T-helper 17 cell (primary cell): ENCODE results near the gene FRG2. TPM values are rescaled to one million over a fixed set of nuclear protein-coding genes. Genes with fewer than 3 reads are reported as not detected.
A peak's percentile ranks its signal among the peaks of the same experiment; 100 is the strongest.
"Not testable (repeated sequence)": the region's sequence is repeated elsewhere in the genome, so short reads cannot be mapped to it uniquely, and the experiment has no call there.

ENCODE experiments used
- ATAC-seq: fragments of 150-1000 bp; cut with Tn5 transposase; 2 replicates; pipeline ENCODE4 v1.10.0; 2021; ENCODE audit warnings: mild to moderate bottlenecking, moderate library complexity
- DNase-seq, 3 donors: peaks; one replicate each; pipeline versions ENCODE4 v3.0.0 to v3.0.0-alpha.2; 2020 to 2021
- H3K9me3 ChIP-seq: one replicate; pipeline ENCODE4 v1.7.0; 2013; ENCODE audit warnings: low read length, mild to moderate bottlenecking; ENCODE audit not compliant: control insufficient read depth, poor library complexity, severe bottlenecking
- H3K27ac Mint-ChIP-seq: one replicate; pipeline ENCODE4 v1.8.0; 2022; ENCODE audit warnings: mild to moderate bottlenecking, moderate library complexity, mixed read lengths
- H3K27me3 Mint-ChIP-seq: one replicate; pipeline ENCODE4 v1.8.0; 2022; ENCODE audit warnings: mixed read lengths
- H3K36me3 Mint-ChIP-seq: one replicate; pipeline ENCODE4 v1.8.0; 2022; ENCODE audit warnings: low read depth, mixed read lengths
- H3K4me1 Mint-ChIP-seq: one replicate; pipeline ENCODE4 v1.8.0; 2022; ENCODE audit warnings: mild to moderate bottlenecking, mixed read lengths
- H3K4me3 Mint-ChIP-seq: one replicate; pipeline ENCODE4 v1.8.0; 2022; ENCODE audit warnings: mild to moderate bottlenecking, moderate library complexity, mixed read lengths
- total RNA-seq, 4 donors: library from RNA in 2 of 4; stranded (reverse) in 2 of 4; gene quantifications; one replicate each; pipeline ENCODE4 v1.2.3 and lab custom pipeline; 2022 to 2026

FRG2 gene
- total RNA-seq, result not detected
- 0 reads per million in 2 donors for total RNA-seq (lab: John Stamatoyannopoulos, UW)

DNA sequence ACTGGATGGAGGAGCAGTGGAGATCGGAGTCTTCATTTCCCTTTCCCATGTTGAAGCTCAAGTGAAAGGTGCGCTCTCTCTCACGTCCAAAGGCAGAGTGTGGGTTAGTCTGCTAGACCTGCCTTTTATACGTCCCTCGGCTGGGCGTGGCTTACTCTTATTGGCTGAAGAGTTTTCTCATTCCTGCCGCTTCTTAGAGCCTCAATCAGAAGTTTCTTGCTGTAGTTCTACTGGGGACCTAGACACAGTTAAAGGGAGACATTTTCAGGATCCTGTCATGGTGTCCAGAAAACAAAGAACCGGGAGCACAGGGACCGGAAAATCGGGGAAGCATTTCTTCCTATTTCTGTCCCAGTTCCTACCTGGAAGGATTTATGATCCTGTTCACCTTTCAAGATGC lies at the start of gene FRG2:
Gene FRG2, minus strand, starts transcription at position 101 of the 400 bp plus-strand sequence. Its CDS starts 52 bp downstream, at position 49.
- not testable (repeated sequence) for H3K9me3 ChIP-seq, H3K4me3 Mint-ChIP-seq, H3K4me1 Mint-ChIP-seq, DNase-seq, H3K27me3 Mint-ChIP-seq, ATAC-seq, H3K36me3 Mint-ChIP-seq, H3K27ac Mint-ChIP-seq

DNA sequence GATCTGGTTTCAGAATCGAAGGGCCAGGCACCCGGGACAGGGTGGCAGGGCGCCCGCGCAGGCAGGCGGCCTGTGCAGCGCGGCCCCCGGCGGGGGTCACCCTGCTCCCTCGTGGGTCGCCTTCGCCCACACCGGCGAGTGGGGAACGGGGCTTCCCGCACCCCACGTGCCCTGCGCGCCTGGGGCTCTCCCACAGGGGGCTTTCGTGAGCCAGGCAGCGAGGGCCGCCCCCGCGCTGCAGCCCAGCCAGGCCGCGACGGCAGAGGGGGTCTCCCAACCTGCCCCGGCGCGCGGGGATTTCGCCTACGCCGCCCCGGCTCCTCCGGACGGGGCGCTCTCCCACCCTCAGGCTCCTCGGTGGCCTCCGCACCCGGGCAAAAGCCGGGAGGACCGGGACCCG lies 41.3 kb upstream of the FRG2 start:
- not testable (repeated sequence) for H3K27me3 Mint-ChIP-seq, DNase-seq, H3K27ac Mint-ChIP-seq, H3K36me3 Mint-ChIP-seq, H3K4me1 Mint-ChIP-seq, H3K9me3 ChIP-seq, H3K4me3 Mint-ChIP-seq, ATAC-seq

DNA sequence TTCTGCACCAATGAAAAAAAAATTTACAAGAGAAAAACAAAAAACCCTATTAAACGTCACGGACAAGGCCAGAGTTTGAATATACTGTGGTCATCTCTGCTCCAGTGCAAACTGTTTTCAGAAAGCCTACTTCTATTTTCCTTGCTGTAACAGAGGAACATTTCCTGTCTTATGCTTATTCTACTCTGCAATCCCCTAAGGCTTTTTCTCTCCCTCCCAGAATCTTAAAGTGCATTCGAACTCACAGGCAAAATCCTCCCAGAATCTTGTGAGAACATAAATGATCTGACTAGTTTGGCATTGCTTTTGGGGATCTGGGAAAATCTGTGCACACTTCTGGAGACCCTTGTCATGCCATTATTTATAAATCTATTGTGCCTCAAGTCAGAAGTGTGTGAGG lies 37.7 kb upstream of the FRG2 start:
- H3K27ac Mint-ChIP-seq, H3K27me3 Mint-ChIP-seq, H3K4me3 Mint-ChIP-seq, H3K36me3 Mint-ChIP-seq, ATAC-seq, DNase-seq, H3K4me1 Mint-ChIP-seq, H3K9me3 ChIP-seq: not testable (repeated sequence)

DNA sequence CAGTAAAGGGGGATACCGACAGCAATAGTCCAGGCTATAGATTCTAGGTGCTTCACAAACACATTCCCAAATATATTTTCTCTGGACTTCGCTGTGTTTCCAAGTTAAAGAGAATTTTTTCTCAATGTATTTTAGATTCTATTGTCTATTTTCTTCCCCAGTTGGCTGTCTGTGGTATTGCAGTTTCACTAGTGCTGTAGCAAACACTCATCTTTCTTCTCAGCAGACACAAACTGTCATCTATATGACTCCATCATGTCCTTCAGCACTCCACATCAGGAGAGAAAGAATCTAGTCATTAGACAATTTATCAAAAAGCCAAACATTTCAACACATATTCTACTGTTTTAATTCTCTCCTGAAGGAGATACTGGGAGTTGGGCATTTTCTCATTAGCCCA lies 37.3 kb upstream of the FRG2 start, which contains the start of gene DBET:
Gene DBET, plus strand, starts transcription at position 161 of the 400 bp plus-strand sequence.
- DNase-seq, H3K36me3 Mint-ChIP-seq, H3K4me3 Mint-ChIP-seq, H3K4me1 Mint-ChIP-seq, ATAC-seq, H3K9me3 ChIP-seq, H3K27ac Mint-ChIP-seq, H3K27me3 Mint-ChIP-seq: not testable (repeated sequence)

DNA sequence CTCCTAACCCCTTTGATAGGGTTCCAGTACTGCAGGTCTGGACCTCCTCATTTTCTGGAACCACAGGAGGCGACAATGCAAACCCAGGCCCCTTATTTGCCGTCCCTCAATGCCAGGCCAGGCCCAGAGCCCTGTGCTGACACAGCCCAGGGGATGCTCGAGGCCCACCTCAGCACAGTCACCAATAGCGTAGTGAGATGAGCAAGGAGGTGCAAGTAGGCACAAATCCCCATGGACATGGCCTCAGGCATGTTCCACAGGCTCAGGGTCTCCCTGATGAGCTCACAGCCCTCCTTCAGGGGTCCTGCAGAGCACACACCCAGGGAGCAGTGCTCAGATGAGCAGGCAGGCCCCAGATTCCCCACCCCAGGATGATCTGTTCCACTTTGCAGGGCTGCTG lies 31.9 kb upstream of the FRG2 start:
- not testable (repeated sequence) for H3K4me3 Mint-ChIP-seq, H3K9me3 ChIP-seq, ATAC-seq, H3K27me3 Mint-ChIP-seq, H3K36me3 Mint-ChIP-seq, H3K4me1 Mint-ChIP-seq, DNase-seq, H3K27ac Mint-ChIP-seq

DNA sequence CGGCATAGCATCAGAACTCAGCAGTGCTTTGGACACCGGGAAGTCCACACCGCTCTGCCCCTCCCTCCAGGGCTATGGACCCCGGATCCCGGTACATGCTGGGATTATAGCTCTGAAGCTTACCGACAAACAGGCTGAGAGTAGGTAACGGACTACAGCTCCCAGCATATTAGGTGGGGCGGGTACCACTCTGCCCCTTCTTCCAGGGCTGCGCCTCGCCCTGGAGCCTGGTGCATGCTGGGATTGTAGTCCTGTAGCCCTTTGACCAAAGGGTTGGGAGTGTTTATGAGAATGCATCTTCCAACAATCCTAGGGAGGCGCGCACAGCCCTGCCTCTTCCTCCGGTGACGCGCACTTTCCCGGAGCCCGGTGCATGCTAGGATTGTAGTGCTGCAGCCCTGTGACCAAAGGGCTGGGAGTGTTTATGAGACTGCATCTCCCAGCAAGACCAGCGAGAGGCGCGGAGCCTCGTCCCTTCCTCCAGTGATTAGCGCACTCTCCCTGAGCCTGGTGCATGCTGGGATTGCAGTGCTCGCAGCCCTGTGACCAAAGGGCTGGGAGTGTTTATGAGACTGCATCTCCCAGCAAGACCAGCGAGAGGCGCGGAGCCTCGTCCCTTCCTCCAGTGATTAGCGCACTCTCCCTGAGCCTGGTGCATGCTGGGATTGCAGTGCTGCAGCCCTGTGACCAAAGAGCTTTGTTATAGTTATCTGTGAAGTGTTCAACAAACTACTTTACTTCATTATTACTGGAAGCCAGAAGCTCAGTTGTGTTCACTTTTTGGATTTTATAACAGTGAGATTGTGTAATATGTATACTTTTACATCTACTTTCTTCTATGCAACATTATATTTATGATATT lies 22.6 kb upstream of the FRG2 start:
- not testable (repeated sequence) for H3K27me3 Mint-ChIP-seq, H3K4me3 Mint-ChIP-seq, H3K27ac Mint-ChIP-seq, H3K36me3 Mint-ChIP-seq, H3K4me1 Mint-ChIP-seq, ATAC-seq, H3K9me3 ChIP-seq, DNase-seq

DNA sequence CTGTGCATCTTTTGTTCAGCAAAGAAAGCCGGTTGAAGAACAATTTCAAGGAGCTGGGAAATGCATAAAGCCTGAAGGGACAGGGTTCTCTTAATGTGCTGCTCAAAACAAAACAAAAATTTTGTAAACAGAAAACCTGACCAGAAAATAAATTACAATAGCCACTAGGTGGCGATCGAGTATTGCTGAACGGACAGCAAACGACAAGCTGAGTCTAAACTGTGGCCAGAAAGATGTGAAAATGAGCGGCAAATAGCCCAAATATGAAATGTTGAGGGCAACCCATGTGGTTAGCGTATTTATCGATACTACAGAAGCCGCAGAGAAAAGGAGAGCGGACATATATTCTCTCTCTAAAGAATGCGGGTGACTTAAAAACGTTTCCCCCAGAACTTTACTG lies 20.6 kb upstream of the FRG2 start:
- H3K9me3 ChIP-seq, H3K4me1 Mint-ChIP-seq, ATAC-seq, DNase-seq, H3K4me3 Mint-ChIP-seq, H3K27ac Mint-ChIP-seq, H3K27me3 Mint-ChIP-seq, H3K36me3 Mint-ChIP-seq: not testable (repeated sequence)

DNA sequence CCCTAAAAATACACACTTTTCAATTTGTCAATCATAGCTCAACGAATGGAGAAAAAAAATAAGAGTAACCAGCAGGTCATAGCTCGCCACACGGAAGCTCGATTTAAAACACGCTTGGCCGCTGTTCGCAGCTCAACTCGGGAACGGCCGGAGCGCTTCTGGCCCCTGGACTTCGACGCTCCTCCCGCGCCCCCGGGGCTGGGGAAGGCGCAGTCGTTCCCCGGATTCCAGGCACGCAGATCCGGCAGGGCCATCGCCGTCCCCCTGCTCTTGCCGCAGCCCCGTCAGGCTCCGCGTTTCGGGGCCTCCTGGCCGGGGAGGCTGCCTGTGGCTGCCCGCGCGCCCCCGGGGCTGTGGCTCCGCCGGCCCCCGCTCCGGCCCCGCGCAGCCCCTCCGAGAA lies 13.8 kb upstream of the FRG2 start:
- DNase-seq, H3K9me3 ChIP-seq, H3K36me3 Mint-ChIP-seq, H3K27me3 Mint-ChIP-seq, H3K4me1 Mint-ChIP-seq, H3K27ac Mint-ChIP-seq, ATAC-seq, H3K4me3 Mint-ChIP-seq: not testable (repeated sequence)

DNA sequence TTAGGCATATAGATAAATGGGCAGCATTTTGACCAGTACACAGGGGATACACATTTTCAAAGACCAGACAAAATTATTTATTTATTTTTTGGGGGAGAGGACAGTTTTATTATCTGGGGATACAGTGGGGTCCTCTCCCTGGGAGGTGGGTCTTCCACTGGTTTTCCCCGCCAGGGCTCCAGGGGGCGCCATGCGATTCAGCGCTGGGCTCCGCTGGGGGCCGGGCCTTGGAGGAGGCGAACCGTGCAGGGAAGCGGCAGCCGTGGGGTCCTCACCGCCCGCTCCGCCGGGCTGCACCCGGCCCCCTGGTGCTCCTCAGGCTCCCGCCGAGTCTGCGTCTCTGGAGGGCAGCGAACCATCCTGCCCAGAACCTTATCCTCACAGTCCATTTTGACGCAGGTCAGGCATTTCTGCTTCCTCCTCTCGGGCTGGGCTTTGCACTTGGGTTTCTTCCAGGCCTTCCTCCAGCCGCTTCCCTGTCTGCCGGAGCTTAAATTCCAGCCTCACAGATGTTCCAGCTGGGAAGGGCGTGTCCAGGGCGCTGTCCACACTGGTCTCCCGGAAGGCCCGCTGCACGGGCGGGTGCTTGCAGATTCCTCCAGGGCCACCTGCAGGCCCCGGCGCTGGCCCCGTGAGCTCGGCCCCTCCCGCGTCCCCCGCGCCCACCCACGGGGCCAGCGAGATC lies 10.8 kb upstream of the FRG2 start:
- not testable (repeated sequence) for H3K27ac Mint-ChIP-seq, DNase-seq, H3K27me3 Mint-ChIP-seq, H3K4me3 Mint-ChIP-seq, H3K36me3 Mint-ChIP-seq, H3K9me3 ChIP-seq, H3K4me1 Mint-ChIP-seq
- ATAC-seq, result peak; percentile 67

DNA sequence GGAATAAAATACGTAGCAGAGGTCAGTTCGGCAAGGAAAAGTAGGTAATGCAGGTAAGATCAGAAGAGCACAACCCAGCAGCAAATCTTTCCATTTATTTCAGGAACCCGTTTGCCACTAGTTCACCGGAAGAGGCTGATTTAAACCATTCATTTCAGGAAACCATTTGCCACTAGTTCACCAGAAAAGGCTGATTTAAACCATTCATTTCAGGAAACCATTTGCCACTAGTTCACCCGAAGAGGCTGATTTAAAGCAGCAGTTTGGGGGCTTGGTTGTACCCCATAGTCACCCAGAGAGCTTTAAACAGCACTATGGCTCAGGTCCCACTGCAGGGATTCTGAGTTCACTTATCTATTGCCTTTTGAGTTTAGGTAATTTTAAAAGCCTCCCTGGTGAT lies 4.2 kb upstream of the FRG2 start:
- not testable (repeated sequence) for H3K4me1 Mint-ChIP-seq, H3K27me3 Mint-ChIP-seq, H3K27ac Mint-ChIP-seq, H3K4me3 Mint-ChIP-seq, H3K9me3 ChIP-seq, ATAC-seq, DNase-seq, H3K36me3 Mint-ChIP-seq

DNA sequence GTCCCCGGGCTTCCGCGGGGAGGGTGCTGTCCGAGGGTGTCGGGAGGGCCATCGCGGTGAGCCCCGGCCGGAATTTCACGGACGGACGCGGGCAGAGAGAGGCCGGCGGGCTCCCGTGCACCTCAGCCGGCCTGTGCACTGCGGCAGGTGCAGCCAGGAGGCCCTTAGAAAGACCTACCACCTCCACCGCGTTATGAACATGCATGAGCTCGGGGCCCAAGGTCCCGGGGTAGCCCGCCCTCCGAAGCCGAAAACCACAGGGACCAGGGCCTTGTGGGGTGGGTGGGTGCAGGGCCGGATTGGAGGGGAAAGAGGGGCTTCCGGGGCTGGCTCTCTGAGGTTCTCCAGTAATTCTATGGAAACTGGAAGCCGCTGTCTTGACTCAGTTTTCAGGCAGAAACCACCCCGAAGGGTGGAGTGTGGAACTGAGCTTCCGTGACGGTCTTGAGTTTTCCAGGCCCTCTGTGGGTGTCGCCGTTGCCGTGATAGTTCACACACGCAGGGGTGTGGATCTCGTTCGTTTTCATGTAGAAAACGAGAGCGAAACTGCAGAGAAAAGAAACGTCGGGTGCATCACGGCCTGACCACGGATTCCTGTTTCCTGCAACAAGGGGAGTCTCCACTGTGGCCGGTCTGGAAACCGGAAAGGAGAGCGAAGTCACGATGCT lies 4.3 kb downstream of the FRG2 start:
- H3K36me3 Mint-ChIP-seq, DNase-seq, H3K9me3 ChIP-seq, H3K27ac Mint-ChIP-seq: not testable (repeated sequence)
- ATAC-seq, result peak; percentile 45
- peak overlapping the region; percentile 86 for H3K4me3 Mint-ChIP-seq
- peaks cover 31% of the 10 kb centered on the region for H3K27me3 Mint-ChIP-seq
- peaks cover 24% of the 10 kb centered on the region for H3K4me1 Mint-ChIP-seq

DNA sequence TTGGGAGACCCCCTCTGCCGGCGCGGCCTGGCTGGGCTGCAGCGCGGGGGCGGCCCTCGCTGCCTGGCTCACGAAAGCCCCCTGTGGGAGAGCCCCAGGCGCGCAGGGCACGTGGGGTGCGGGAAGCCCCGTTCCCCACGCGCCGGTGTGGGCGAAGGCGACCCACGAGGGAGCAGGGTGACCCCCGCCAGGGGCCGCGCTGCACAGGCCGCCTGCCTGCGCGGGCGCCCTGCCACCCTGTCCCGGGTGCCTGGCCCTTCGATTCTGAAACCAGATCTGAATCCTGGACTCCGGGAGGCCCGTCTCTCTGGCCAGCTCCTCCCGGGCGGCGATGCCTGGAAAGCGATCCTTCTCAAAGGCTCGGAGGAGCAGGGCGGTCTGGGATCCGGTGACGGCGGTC lies 5.1 kb downstream of the FRG2 start:
- Mint-ChIP-seq H3K4me1 (peaks cover 26% of the 10 kb centered on the region), H3K27me3 (peaks cover 36% of the 10 kb centered on the region)

More for the DNA sequence above, 5.1 kb downstream of the FRG2 start:
- ATAC-seq, H3K9me3 ChIP-seq, H3K4me3 Mint-ChIP-seq, DNase-seq, H3K27ac Mint-ChIP-seq, H3K36me3 Mint-ChIP-seq: not testable (repeated sequence)
